Stimulated activated CD4-positive, alpha-beta T cell treated with anti-CD3 and anti-CD28 coated beads, Interleukin-12 subunit alpha, Interleukin-12 subunit beta, amount 100 ng/mL, for 24 hours (primary cell): ENCODE measurements around the gene ZCCHC7.

ENCODE experiments used
- DNase-seq, 2 experiments: peaks; one replicate each; pipeline ENCODE4 v3.0.0-alpha.2; 2020; ENCODE audit warnings: low read depth in 2 of 2

Gene ZCCHC7

GRCh38 chr9:37405350-37405749, 285.0 kb downstream of the ZCCHC7 start:
- no peak for DNase-seq

GRCh38 chr9:37405764-37406380, 285.5 kb downstream of the ZCCHC7 start:
- DNase-seq = no peak

GRCh38 chr9:37406603-37407401, 286.4 kb downstream of the ZCCHC7 start:
- DNase-seq = no peak

GRCh38 chr9:37407468-37407867, 287.1 kb downstream of the ZCCHC7 start:
- DNase-seq = no peak
